Ectodermal cell (in vitro differentiated cells): Measurements from ENCODE around the gene HOXB2.

ENCODE experiments used
- H3K27ac ChIP-seq: 2 replicates; pipeline ENCODE4 v1.7.0; 2013; ENCODE audit warnings: mild to moderate bottlenecking, low read depth, low read length; ENCODE audit not compliant: insufficient read depth, poor library complexity, severe bottlenecking
- H3K27me3 ChIP-seq: 2 replicates; pipeline ENCODE4 v1.7.0; 2013; ENCODE audit warnings: mild to moderate bottlenecking, low read length; ENCODE audit not compliant: insufficient read depth, control insufficient read depth, poor library complexity, severe bottlenecking
- H3K36me3 ChIP-seq: one replicate; pipeline ENCODE4 v1.7.0; 2013; ENCODE audit warnings: low read length; ENCODE audit not compliant: control insufficient read depth, insufficient read depth
- H3K4me1 ChIP-seq: one replicate; pipeline ENCODE4 v1.7.0; 2013; ENCODE audit warnings: low read length; ENCODE audit not compliant: control insufficient read depth, insufficient read depth
- H3K4me3 ChIP-seq: 2 replicates; pipeline ENCODE4 v1.7.0; 2013; ENCODE audit warnings: low read depth, low read length, control low read depth; ENCODE audit not compliant: insufficient read depth
- H3K9me3 ChIP-seq: 2 replicates; pipeline ENCODE4 v1.7.0; 2013; ENCODE audit warnings: mild to moderate bottlenecking, low read length, moderate library complexity; ENCODE audit not compliant: control insufficient read depth
- WGBS, 2 experiments: methylation state at CpG; one replicate each; pipeline ENCODE4 v1.1.7; 2013; ENCODE audit warnings: missing lambda C conversion rate in 2 of 2; 5-methylcytosine and 5-hydroxymethylcytosine counted together

HOXB2 gene

GRCh38 chr17:48589060-48589830 lies 44.3 kb upstream of the HOXB2 start:
- H3K27me3 ChIP-seq: peaks cover 100% of the 10 kb centered on the region
- H3K27ac ChIP-seq: no peak overlapping the region
- no peak overlapping the region for H3K4me3 ChIP-seq
- 5 to 8% methylated on average over 9 to 10 of the region's 10 CpGs for WGBS, 2 experiments
- peaks cover 3% of the 10 kb centered on the region for H3K4me1 ChIP-seq
- no peaks in the 10 kb centered on the region for H3K36me3 ChIP-seq
- no peaks in the 10 kb centered on the region for H3K9me3 ChIP-seq

GRCh38 chr17:48588528-48588927 lies 43.6 kb upstream of the HOXB2 start:
- peaks cover 3% of the 10 kb centered on the region for H3K4me1 ChIP-seq
- H3K9me3 ChIP-seq: no peaks in the 10 kb centered on the region
- H3K36me3 ChIP-seq: no peaks in the 10 kb centered on the region
- H3K27ac ChIP-seq: no peak overlapping the region
- no peak overlapping the region for H3K4me3 ChIP-seq
- peaks cover 100% of the 10 kb centered on the region for H3K27me3 ChIP-seq
- 15 to 25% methylated on average over 1 to 2 of the region's 2 CpGs for WGBS, 2 experiments

GRCh38 chr17:48588074-48588415 lies 43.1 kb upstream of the HOXB2 start:
- 33 to 40% methylated on average over 2 of the region's 2 CpGs for WGBS, 2 experiments
- Histone ChIP-seq H3K27me3 (peaks cover 100% of the 10 kb centered on the region), H3K36me3 (no peaks in the 10 kb centered on the region), H3K4me3 (no peak overlapping the region), H3K4me1 (no peaks in the 10 kb centered on the region), H3K9me3 (no peaks in the 10 kb centered on the region), H3K27ac (no peak overlapping the region)

GRCh38 chr17:48587276-48588073 lies 42.6 kb upstream of the HOXB2 start:
- Histone ChIP-seq H3K4me3 (no peak overlapping the region), H3K27me3 (peaks cover 100% of the 10 kb centered on the region), H3K4me1 (no peaks in the 10 kb centered on the region), H3K9me3 (no peaks in the 10 kb centered on the region), H3K36me3 (no peaks in the 10 kb centered on the region), H3K27ac (no peak overlapping the region)
- WGBS, 2 experiments: 22% methylated on average over 4 to 5 of the region's 5 CpGs

- Histone ChIP-seq H3K4me1 (no peaks in the 10 kb centered on the region), H3K9me3 (no peaks in the 10 kb centered on the region), H3K36me3 (no peaks in the 10 kb centered on the region), H3K27ac (no peak overlapping the region), H3K4me3 (no peak overlapping the region), H3K27me3 (peaks cover 100% of the 10 kb centered on the region)
- 2 to 7% methylated on average over 23 to 30 of the region's 34 CpGs for WGBS, 2 experiments
Observed at GRCh38 chr17:48586355-48587258, 41.7 kb upstream of the HOXB2 start.

- H3K36me3 ChIP-seq: no peaks in the 10 kb centered on the region
- H3K27me3 ChIP-seq: peaks cover 100% of the 10 kb centered on the region
- WGBS, 2 experiments: 20 to 22% methylated on average over 2 of the region's 2 CpGs
- no peaks in the 10 kb centered on the region for H3K9me3 ChIP-seq
- H3K4me3 ChIP-seq: no peak overlapping the region
- H3K27ac ChIP-seq: no peak overlapping the region
- H3K4me1 ChIP-seq: no peaks in the 10 kb centered on the region
Observed at GRCh38 chr17:48584223-48584741, 39.4 kb upstream of the HOXB2 start.

GRCh38 chr17:48583708-48584222 lies 38.9 kb upstream of the HOXB2 start:
- WGBS, 2 experiments: 25 to 58% methylated on average over 2 to 3 of the region's 3 CpGs
- Histone ChIP-seq H3K27me3 (peaks cover 100% of the 10 kb centered on the region), H3K27ac (no peak overlapping the region), H3K36me3 (no peaks in the 10 kb centered on the region), H3K9me3 (no peaks in the 10 kb centered on the region), H3K4me1 (no peaks in the 10 kb centered on the region), H3K4me3 (no peak overlapping the region)

- H3K4me3 ChIP-seq: no peak overlapping the region
- WGBS, 2 experiments: 20% methylated on average over 7 of the region's 7 CpGs
- no peaks in the 10 kb centered on the region for H3K9me3 ChIP-seq
- no peak overlapping the region for H3K27ac ChIP-seq
- no peaks in the 10 kb centered on the region for H3K4me1 ChIP-seq
- peaks cover 100% of the 10 kb centered on the region for H3K27me3 ChIP-seq
- no peaks in the 10 kb centered on the region for H3K36me3 ChIP-seq
Observed at GRCh38 chr17:48582750-48583069, 37.8 kb upstream of the HOXB2 start.

GRCh38 chr17:48579760-48580554 lies 35.0 kb upstream of the HOXB2 start:
- no peaks in the 10 kb centered on the region for H3K4me1 ChIP-seq

More at GRCh38 chr17:48579760-48580554, 35.0 kb upstream of the HOXB2 start:
- H3K36me3 ChIP-seq: no peaks in the 10 kb centered on the region
- H3K9me3 ChIP-seq: no peaks in the 10 kb centered on the region
- H3K27ac ChIP-seq: no peak overlapping the region
- H3K4me3 ChIP-seq: no peak overlapping the region
- WGBS, 2 experiments: 6 to 8% methylated on average over 24 of the region's 26 CpGs
- peaks cover 100% of the 10 kb centered on the region for H3K27me3 ChIP-seq
